ENCODE data around the gene ANKS1B. TPM values are rescaled to one million over a fixed set of nuclear protein-coding genes. Genes with fewer than 3 reads are reported as not detected.

Gene ANKS1B
- total RNA-seq, 4 donors from 2014 or later, result 1.5 to 5.5 (median 4.4) TPM

GRCh38 chr12:99914206-99914605 lies 70.5 kb downstream of the ANKS1B start:
- intact Hi-C loops (cut with DNase I; ENCODE audit: low total_unique reads), result no loop called here
- TF ChIP-seq, protein P1, sequence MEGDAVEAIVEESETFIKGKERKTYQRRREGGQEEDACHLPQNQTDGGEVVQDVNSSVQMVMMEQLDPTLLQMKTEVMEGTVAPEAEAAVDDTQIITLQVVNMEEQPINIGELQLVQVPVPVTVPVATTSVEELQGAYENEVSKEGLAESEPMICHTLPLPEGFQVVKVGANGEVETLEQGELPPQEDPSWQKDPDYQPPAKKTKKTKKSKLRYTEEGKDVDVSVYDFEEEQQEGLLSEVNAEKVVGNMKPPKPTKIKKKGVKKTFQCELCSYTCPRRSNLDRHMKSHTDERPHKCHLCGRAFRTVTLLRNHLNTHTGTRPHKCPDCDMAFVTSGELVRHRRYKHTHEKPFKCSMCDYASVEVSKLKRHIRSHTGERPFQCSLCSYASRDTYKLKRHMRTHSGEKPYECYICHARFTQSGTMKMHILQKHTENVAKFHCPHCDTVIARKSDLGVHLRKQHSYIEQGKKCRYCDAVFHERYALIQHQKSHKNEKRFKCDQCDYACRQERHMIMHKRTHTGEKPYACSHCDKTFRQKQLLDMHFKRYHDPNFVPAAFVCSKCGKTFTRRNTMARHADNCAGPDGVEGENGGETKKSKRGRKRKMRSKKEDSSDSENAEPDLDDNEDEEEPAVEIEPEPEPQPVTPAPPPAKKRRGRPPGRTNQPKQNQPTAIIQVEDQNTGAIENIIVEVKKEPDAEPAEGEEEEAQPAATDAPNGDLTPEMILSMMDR (IDR thresholded peaks at IDR 0.05), result no peak
- no peak for TF ChIP-seq POLR2A (IDR thresholded peaks at IDR 0.05)
- H3K4me3 ChIP-seq (ENCODE audit: low read depth, poor library complexity, severe bottlenecking), result no peak overlapping the region
- 35 to 49% methylated on average over 1 of the region's 1 CpG for WGBS, 2 donors
- no peak for DNase-seq (ENCODE audit: low spot score in 2 of 2)

DNA sequence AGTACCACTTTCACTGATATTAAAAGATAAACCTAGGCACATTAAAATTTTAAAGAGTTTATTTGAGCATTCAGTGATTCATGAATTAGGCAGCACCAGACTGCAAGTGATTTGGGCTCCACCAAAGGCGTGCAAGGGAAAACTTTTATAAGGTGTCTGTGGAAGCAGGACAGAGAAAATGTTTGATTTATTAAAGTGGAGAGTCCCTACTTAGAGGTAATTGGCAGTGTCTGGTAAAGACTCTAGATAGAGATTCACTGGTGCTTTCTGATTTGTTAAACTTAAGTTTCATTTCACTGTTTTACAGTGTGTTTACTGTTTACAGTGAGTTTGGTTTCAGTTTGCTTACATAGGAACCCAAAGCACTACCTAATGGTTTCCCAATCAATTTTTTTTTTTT lies 72.8 kb downstream of the ANKS1B start:
- no peak overlapping the region for H3K4me3 ChIP-seq (ENCODE audit: low read depth, poor library complexity, severe bottlenecking)

GRCh38 chr12:99911081-99911480 lies 73.7 kb downstream of the ANKS1B start:
- WGBS, 2 donors, result 37 to 44% methylated on average over 3 of the region's 3 CpGs
- no peak overlapping the region for H3K4me3 ChIP-seq (ENCODE audit: low read depth, poor library complexity, severe bottlenecking)
- DNase-seq (ENCODE audit: low spot score in 2 of 2), result peak in 1 of 2 donors; percentile 33
- intact Hi-C loops (cut with DNase I; ENCODE audit: low total_unique reads), result no loop called here
- TF ChIP-seq, protein P1 (IDR thresholded peaks at IDR 0.05), result no peak
- TF ChIP-seq POLR2A (IDR thresholded peaks at IDR 0.05), result no peak

More for the DNA sequence above, 72.8 kb downstream of the ANKS1B start:
- intact Hi-C loops (cut with DNase I; ENCODE audit: low total_unique reads), result no loop called here
- no peak for TF ChIP-seq POLR2A (IDR thresholded peaks at IDR 0.05)
- TF ChIP-seq, protein P1 (IDR thresholded peaks at IDR 0.05), result no peak
- 43 to 46% methylated on average over 1 of the region's 1 CpG for WGBS, 2 donors
- DNase-seq (ENCODE audit: low spot score in 2 of 2), result no peak

DNA sequence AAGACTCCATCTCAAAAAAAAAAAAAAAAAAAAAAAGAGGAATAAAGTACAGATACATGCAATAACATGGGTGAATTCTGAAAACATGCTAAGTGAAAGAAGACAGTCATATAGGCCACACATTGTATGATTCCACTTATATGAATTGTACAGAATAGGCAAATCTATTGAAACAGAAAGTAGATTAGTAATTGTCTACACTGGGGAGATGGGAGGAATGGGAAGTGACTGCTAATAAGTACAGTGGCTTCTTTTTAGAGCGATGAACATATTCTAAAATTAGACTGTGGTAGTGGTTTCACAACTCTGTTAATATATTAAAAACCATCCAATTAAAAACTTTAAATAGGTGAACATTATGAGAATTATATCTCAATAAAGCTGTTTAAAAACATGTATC lies 74.4 kb downstream of the ANKS1B start:
- WGBS, 2 donors, result 60 to 66% methylated on average over 1 of the region's 1 CpG
- intact Hi-C loops (cut with DNase I; ENCODE audit: low total_unique reads), result no loop called here
- no peak overlapping the region for H3K4me3 ChIP-seq (ENCODE audit: low read depth, poor library complexity, severe bottlenecking)
- TF ChIP-seq, protein P1 (IDR thresholded peaks at IDR 0.05), result no peak
- TF ChIP-seq POLR2A (IDR thresholded peaks at IDR 0.05), result no peak
- DNase-seq (ENCODE audit: low spot score in 2 of 2), result no peak

- no peak overlapping the region for H3K4me3 ChIP-seq (ENCODE audit: low read depth, poor library complexity, severe bottlenecking)
- no peak for TF ChIP-seq POLR2A (IDR thresholded peaks at IDR 0.05)
- TF ChIP-seq, protein P1 (IDR thresholded peaks at IDR 0.05), result no peak
- 76 to 85% methylated on average over 4 of the region's 4 CpGs for WGBS, 2 donors
- no peak for DNase-seq (ENCODE audit: low spot score in 2 of 2)
- intact Hi-C loops (cut with DNase I; ENCODE audit: low total_unique reads), result no loop called here
Observed at GRCh38 chr12:99906786-99907579, 77.8 kb downstream of the ANKS1B start.
